Gastroesophageal sphincter (tissue), 4 donors: Measurements from ENCODE around the gene SPSB2. TPM values are rescaled to one million over a fixed set of nuclear protein-coding genes. Genes with fewer than 3 reads are reported as not detected.
"Not testable (repeated sequence)": the region's sequence is repeated elsewhere in the genome, so short reads cannot be mapped to it uniquely, and the experiment has no call there.

Experiments
- ATAC-seq: fragments of 150-250 bp; one replicate; pipeline ENCODE4 v1.9.1; 2016; ENCODE audit warnings: mild to moderate bottlenecking, moderate library complexity
- H3K27ac ChIP-seq, 4 donors: fragments of 200-600 bp; sonication (generic) in 3 of 4; 1 replicate in 3 of 4; 2 replicates in 1 of 4; pipeline ENCODE4 v1.5.1; 2016 to 2019
- H3K27me3 ChIP-seq: fragments of 200-600 bp; sonication (generic); one replicate; pipeline ENCODE4 v1.5.1; 2019
- H3K36me3 ChIP-seq, 2 donors: fragments of 200-600 bp; sonication (generic); one replicate each; pipeline ENCODE4 v1.5.1; 2019; ENCODE audit warnings: control low read depth in 1 of 2
- H3K4me1 ChIP-seq, 3 donors: fragments of 200-600 bp; sonication (generic); 1 replicate in 2 of 3; 2 replicates in 1 of 3; pipeline ENCODE4 v1.5.1; 2016 to 2019; ENCODE audit warnings: control low read depth in 2 of 3
- H3K4me3 ChIP-seq, 2 donors: fragments of 200-600 bp; sonication (generic); one replicate each; pipeline ENCODE4 v1.5.1; 2019; ENCODE audit warnings: mild to moderate bottlenecking in 1 of 2, moderate library complexity in 1 of 2
- H3K9me3 ChIP-seq, 3 donors: fragments of 200-600 bp; sonication (generic); one replicate each; pipeline ENCODE4 v1.5.1; 2017 to 2019; ENCODE audit warnings: control low read depth in 2 of 3
- CTCF ChIP-seq, 4 experiments: fragments of 200-600 bp in 2 of 4; fragments of 450-650 bp in 2 of 4; sonication (generic) in 1 of 4; IDR thresholded peaks; one replicate each; pipeline ENCODE4 v1.5.1; 2017 to 2019; ENCODE audit warnings: antibody characterized with exemption in 4 of 4, mild to moderate bottlenecking in 2 of 4, moderate library complexity in 2 of 4
- EP300 ChIP-seq: sonication (generic); formaldehyde crosslinking; IDR thresholded peaks from one replicate; pipeline ENCODE4 v1.6.1; 2017; ENCODE audit warnings: antibody characterized with exemption, mild to moderate bottlenecking
- POLR2A ChIP-seq, 2 donors: fragments of 450-650 bp; IDR thresholded peaks; one replicate each; pipeline ENCODE4 v1.6.1; 2017; ENCODE audit warnings: antibody characterized with exemption in 2 of 2, mild to moderate bottlenecking in 2 of 2, moderate library complexity in 1 of 2
- POLR2AphosphoS5 ChIP-seq: sonication (generic); formaldehyde crosslinking; IDR thresholded peaks from one replicate; pipeline ENCODE4 v1.6.1; 2017; ENCODE audit warnings: antibody characterized with exemption
- WGBS, 2 donors: methylation state at CpG; one replicate each; pipeline ENCODE4 v1.1.5; 2018; ENCODE audit warnings: low coverage in 1 of 2; 5-methylcytosine and 5-hydroxymethylcytosine counted together
- total RNA-seq, 4 donors: library from RNA; depleted of rRNA; stranded (reverse); fragments of >200 nt; gene quantifications; one replicate each; pipeline ENCODE4 v1.1.0, GENCODE V29; 2016

Gene SPSB2
- total RNA-seq, 4 donors from 2014 or later = 7.4 to 10.7 (median 8.1) TPM

- WGBS, 2 donors = 46% methylated on average over 2 of the region's 12 CpGs; no CpG with 5 or more reads in 1 of the 2 donors
- Histone ChIP-seq H3K4me3 (peak overlapping the region in 1 of 2 donors; percentile 84), H3K9me3 (no peaks in the 10 kb centered on the region), H3K4me1 (peaks cover 0 to 70% (median 36%) of the 10 kb centered on the region in 3 donors), H3K27me3 (no peaks in the 10 kb centered on the region), H3K36me3 (peaks cover 0 to 35% of the 10 kb centered on the region in 2 donors), H3K27ac (peak overlapping the region in 3 of 4 donors; percentile 85 to 94 (median 89))
- no peak for TF ChIP-seq POLR2AphosphoS5
- no peak for TF ChIP-seq EP300
- TF ChIP-seq POLR2A (IDR thresholded peaks at IDR 0.05) = no peak
- no peak for TF ChIP-seq CTCF (IDR thresholded peaks at IDR 0.05)
- ATAC-seq = no peak
Measured at GRCh38 chr12:6871052-6871957, 1.8 kb downstream of the SPSB2 start.

- WGBS, 2 donors = 17% methylated on average over 1 of the region's 4 CpGs; no CpG with 5 or more reads in 1 of the 2 donors
- peaks cover 0 to 40% of the 10 kb centered on the region in 2 donors for H3K36me3 ChIP-seq
- peak overlapping the region in 3 of 4 donors; percentile 9 to 98 (median 85) for H3K27ac ChIP-seq
- not testable (repeated sequence) for ATAC-seq, H3K9me3 ChIP-seq, H3K27me3 ChIP-seq, H3K4me3 ChIP-seq
- H3K4me1 ChIP-seq = peaks cover 0 to 71% (median 36%) of the 10 kb centered on the region in 3 donors
Measured at GRCh38 chr12:6870304-6870703, 2.8 kb downstream of the SPSB2 start.

GRCh38 chr12:6869049-6870021 lies 3.8 kb downstream of the SPSB2 start:
- ATAC-seq = no peak
- Histone ChIP-seq H3K9me3 (no peaks in the 10 kb centered on the region), H3K36me3 (peaks cover 0 to 49% of the 10 kb centered on the region in 2 donors), H3K4me3 (peak overlapping the region in 1 of 2 donors; percentile 99), H3K4me1 (peaks cover 0 to 67% (median 36%) of the 10 kb centered on the region in 3 donors), H3K27me3 (no peaks in the 10 kb centered on the region), H3K27ac (peak overlapping the region in 3 of 4 donors; percentile 98 to 99 (median 98))
- 17 to 22% methylated on average over 8 to 9 of the region's 12 CpGs for WGBS, 2 donors
- peak; percentile 7 for TF ChIP-seq POLR2AphosphoS5
- no peak for TF ChIP-seq POLR2A (IDR thresholded peaks at IDR 0.05)
- peak in 3 of 4 experiments; percentile 85 to 96 (median 92) for TF ChIP-seq CTCF (IDR thresholded peaks at IDR 0.05)
- TF ChIP-seq EP300 = no peak

- WGBS, 2 donors = 5 to 8% methylated on average over 2 to 16 of the region's 22 CpGs
- H3K36me3 ChIP-seq = peaks cover 0 to 58% of the 10 kb centered on the region in 2 donors
Measured at GRCh38 chr12:6868211-6869048, 4.7 kb downstream of the SPSB2 start.

More at GRCh38 chr12:6868211-6869048, 4.7 kb downstream of the SPSB2 start:
- H3K4me3 ChIP-seq = peak overlapping the region; percentile 64 to 99
- H3K27ac ChIP-seq = peak overlapping the region; percentile 86 to 99 (median 98)
- H3K4me1 ChIP-seq = peaks cover 0 to 58% (median 36%) of the 10 kb centered on the region in 3 donors
- H3K27me3 ChIP-seq = no peaks in the 10 kb centered on the region
- no peak for ATAC-seq
- no peak for TF ChIP-seq POLR2A (IDR thresholded peaks at IDR 0.05)
- no peak for TF ChIP-seq EP300
- no peak for TF ChIP-seq POLR2AphosphoS5
- TF ChIP-seq CTCF (IDR thresholded peaks at IDR 0.05) = no peak
- no peaks in the 10 kb centered on the region for H3K9me3 ChIP-seq
